Ishikawa (cell line): ENCODE results near the gene NOXA1.

Source experiments
- CEBPB ChIP-seq: IDR thresholded peaks from 2 replicates; pipeline ENCODE4 v1.6.1; 2012
- CREB1 ChIP-seq: IDR thresholded peaks from 2 replicates; pipeline ENCODE4 v1.6.1; 2012; ENCODE audit warnings: low read depth
- EGR1 ChIP-seq: IDR thresholded peaks from 2 replicates; pipeline ENCODE4 v1.6.1; 2012
- EP300 ChIP-seq: IDR thresholded peaks from 2 replicates; pipeline ENCODE4 v1.6.1; 2012; ENCODE audit warnings: borderline replicate concordance
- FOXM1 ChIP-seq: IDR thresholded peaks from 2 replicates; pipeline ENCODE4 v1.6.1; 2012; ENCODE audit warnings: low read depth, borderline replicate concordance
- NFIC ChIP-seq: IDR thresholded peaks from 2 replicates; pipeline ENCODE4 v1.6.1; 2012
- RAD21 ChIP-seq: IDR thresholded peaks from 2 replicates; pipeline ENCODE4 v1.6.1; 2012; ENCODE audit warnings: low read depth
- TAF1 ChIP-seq: IDR thresholded peaks from 2 replicates; pipeline ENCODE4 v1.6.1; 2012; ENCODE audit warnings: low read depth, mild to moderate bottlenecking
- TCF12 ChIP-seq: IDR thresholded peaks from 2 replicates; pipeline ENCODE4 v1.6.1; 2012; ENCODE audit warnings: low read depth
- TEAD4 ChIP-seq: IDR thresholded peaks from 2 replicates; pipeline ENCODE4 v1.6.1; 2012
- YY1 ChIP-seq: IDR thresholded peaks from 2 replicates; pipeline ENCODE4 v1.6.1; 2012; ENCODE audit warnings: low read depth
- ZBTB7A ChIP-seq: IDR thresholded peaks from 2 replicates; pipeline ENCODE4 v1.6.1; 2012; ENCODE audit warnings: low read depth
- TF ChIP-seq, protein P1 (sequence below): IDR thresholded peaks from 2 replicates; pipeline ENCODE4 v1.6.1; 2012
- TF ChIP-seq, protein P2 (sequence below): IDR thresholded peaks from 2 replicates; pipeline ENCODE4 v1.6.1; 2012
- TF ChIP-seq, protein P3 (sequence below): IDR thresholded peaks from 2 replicates; pipeline ENCODE4 v1.6.1; 2012; ENCODE audit warnings: low read depth, mild to moderate bottlenecking

The NOXA1 gene

DNA sequence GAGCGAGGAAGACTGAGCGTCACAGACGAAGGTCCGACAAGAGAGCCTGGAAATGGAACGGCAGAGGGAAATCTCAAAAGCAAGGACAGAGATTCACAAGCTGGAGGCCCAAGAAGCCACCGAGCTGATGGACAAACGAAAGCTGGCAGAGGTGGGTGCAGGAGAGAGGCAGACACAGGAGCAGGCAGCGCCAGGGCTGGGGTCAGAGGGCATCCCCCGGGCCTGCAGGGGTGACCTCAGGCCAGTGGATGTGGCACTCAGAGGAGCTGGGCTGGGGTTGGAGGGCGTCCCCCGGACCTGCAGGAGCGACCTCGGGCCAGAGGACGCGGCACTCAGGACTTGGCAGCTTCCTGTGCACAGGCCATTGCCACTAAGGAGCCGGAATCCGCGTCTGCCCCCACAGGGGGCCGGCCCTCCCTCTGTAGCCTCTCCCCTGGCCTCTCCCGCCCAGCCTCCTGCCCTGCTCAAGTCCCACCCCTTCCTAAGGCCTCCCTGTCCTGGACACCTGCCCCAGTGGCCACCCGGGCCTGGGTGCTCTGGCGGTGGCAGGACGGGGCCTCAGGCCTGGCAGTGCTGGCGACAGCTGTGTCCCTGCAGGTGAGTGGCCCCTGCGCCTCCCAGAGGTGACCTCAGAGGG lies 40.6 kb upstream of the NOXA1 start:
- no peak for TF ChIP-seq RAD21
- TF ChIP-seq, protein P1, sequence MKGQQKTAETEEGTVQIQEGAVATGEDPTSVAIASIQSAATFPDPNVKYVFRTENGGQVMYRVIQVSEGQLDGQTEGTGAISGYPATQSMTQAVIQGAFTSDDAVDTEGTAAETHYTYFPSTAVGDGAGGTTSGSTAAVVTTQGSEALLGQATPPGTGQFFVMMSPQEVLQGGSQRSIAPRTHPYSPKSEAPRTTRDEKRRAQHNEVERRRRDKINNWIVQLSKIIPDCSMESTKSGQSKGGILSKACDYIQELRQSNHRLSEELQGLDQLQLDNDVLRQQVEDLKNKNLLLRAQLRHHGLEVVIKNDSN = no peak
- TF ChIP-seq YY1 = no peak
- no peak for TF ChIP-seq CREB1
- TF ChIP-seq NFIC = no peak
- no peak for TF ChIP-seq TAF1
- TF ChIP-seq ZBTB7A = no peak
- TF ChIP-seq EP300 = no peak
- TF ChIP-seq EGR1 = no peak

DNA sequence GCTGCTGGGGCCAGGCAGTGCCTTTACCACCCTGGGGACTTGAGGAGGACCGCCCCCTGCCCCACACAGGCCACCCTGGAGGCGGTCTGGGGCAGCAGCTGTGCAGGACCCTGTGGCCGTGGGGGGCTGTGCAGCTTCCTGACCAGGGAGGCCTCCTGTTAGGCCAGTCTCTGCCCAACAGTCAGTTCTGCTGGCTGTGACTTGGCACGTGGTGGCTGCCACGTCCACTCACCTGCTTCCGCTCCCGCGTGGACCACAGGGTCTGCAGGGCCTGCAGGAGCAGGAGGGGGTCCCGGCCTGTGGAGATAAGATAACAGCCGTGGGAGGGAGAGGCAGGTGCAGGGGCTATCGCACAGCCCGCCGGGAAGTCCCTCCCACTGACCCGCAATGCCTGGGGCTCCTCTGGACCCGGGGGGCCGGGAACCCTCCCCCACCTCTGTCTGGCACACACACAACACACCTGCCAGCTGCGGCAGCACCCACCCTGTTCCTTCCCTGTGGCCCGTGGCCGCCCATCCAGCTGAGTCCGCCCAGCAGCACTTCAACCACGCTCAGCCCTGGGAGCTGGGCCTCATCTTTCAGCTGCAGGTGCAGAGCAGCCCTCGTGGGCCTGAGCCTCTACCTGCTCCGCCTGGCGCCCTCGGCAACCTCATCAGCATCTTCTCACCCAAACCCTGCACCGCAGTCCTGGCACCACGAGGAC lies 40.0 kb upstream of the NOXA1 start:
- no peak for TF ChIP-seq FOXM1

DNA sequence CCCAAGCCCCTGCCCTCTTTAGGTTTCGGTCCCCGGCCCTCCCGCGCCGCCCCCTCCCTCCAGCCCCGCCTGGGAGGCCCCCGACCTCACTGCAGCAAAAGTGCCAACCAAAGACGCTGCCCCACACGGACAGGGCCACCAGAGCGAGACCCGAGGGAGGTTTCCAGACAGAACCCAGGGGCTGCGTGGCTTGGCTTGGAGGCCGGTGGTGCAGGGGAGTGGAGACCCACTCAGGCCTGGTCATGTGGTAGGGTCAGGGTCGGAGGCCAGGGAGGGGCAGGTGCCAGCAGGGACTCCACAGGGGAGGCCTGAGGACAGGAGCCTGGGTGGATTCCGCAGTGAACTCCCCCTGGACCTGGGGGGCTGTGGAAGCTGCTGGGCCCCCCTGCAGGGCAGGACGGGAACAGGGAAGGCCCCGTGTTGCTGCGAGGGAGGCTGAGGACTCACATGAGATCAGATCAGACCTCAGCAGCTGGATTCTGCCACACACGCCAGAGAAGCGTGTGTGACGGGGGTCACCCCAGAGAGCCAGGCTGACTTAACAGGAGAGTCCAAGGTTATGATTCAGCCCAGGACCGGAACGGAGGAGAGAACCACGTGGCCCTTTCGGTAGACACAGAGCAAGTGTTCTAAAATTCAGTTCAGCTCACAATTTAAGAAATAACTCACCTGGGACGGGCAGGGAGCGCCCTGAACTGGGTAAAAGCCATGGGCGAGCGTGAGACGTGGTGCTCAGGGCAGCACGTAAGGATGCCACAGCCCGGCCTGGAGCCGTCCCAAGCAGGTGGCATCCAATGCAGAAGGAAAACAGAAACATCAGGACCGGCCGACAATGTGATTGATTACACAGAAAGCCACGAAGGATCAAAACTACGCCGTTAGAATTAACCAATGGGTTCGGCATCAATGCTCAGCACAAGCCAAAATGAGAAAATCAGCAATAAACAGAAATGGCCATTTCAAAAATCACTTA lies 39.1 kb upstream of the NOXA1 start:
- TF ChIP-seq ZBTB7A (no peak), TCF12 (no peak), RAD21 (no peak), EGR1 (no peak), NFIC (no peak), TEAD4 (no peak), CREB1 (no peak), EP300 (no peak), FOXM1 (no peak), TAF1 (no peak), YY1 (no peak)
- TF ChIP-seq, protein P2, sequence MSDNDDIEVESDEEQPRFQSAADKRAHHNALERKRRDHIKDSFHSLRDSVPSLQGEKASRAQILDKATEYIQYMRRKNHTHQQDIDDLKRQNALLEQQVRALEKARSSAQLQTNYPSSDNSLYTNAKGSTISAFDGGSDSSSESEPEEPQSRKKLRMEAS = no peak
- TF ChIP-seq, protein P1 = no peak

DNA sequence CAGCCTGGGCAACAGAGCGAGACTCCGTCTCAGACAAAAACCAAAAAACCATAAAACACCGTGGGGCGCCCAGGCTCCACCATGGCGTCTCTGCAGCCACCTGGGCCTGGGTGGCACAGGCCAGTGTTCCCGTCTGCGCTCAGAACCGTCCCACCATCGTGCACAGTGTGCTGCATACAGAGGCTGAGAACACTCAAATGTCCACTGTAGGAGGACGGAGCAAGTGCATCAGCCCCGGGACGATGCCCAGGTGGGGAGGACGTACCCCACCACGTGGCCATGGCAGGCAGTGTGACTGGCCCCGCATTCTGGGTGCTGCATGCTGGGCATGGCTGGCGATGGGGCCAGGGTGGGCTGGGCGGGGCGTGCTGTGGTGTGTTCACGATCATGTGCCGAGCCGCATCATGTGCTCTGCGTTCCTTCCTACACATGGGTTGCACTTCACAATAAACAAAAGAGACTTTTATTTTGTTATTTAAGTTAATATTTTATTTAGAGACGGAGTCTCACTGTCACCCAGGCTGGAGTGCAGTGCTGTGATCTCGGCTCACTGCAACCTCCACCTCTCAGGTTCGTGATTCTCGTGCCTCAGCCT lies 38.0 kb upstream of the NOXA1 start:
- no peak for TF ChIP-seq ZBTB7A
- no peak for TF ChIP-seq YY1
- no peak for TF ChIP-seq CEBPB
- no peak for TF ChIP-seq FOXM1
- TF ChIP-seq, protein P2 = no peak
- TF ChIP-seq TAF1 = no peak

DNA sequence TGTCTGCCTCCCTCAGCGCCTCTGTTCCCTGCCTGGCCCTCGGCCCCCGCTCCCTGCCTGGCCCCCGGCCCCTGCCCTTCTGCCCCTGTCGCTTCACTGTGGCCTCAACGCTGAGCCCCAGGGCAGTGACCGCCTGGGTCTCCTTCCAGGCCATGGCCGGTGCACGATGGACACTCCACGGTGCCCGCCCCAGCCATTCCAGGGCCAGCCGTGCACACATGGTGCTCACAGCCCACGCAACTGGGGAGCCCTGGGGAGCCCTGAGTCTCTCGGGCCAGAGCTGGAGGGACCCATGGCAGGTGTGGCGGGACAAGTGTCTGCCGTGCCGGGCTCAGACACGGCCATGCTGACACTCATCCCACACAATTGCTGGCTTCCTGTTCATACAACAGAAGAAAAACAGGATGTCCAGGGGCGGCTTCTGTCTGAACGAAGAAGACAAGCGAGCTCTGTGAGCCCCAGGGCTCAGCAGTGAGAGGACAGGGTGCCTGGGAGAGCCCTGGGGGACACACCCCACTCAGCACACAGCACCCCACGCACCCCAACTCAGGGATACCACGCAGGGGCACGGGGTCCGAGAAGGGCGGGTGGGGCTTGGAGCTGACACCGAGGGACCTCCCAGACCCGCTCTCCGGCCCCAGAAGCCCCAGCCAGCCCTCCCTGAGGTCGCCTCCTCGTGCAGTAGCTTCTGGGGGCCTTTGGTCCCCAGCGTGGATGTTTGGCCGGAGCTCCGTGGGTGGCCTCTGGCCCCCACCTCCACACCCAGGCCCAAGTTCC lies 35.9 kb upstream of the NOXA1 start:
- TF ChIP-seq EP300 = no peak
- no peak for TF ChIP-seq TAF1

DNA sequence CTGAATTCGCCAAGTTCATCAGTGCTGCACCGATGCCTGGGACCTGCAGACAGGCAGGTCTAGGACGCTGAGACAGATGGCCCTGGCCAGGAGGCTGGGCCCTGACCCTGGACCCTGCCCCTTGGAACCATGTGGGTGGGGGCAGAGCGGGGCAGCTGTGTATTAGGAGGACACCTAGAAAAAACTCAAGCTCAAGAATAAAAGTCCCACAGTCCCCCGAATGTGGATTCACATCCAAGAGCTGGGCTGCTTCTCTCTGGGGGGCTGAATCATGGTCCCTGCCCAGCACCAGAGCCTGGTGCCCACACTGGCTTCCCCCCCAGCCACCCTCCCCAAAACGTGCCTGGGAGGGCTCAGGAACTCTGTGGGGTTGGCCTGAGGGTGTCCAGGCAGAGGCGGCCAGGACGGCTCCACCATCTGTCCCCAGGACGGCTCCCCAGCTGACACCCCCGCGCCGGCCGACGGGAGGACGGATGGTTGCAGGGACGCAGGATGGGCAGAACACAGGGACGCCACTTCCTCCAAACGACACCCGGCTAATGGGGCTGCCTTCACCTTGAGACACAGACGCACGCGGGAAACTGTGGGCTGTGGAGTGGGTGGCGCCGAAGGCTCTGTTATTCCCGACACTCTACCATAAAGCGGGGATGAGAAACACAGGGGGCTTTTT lies 35.2 kb upstream of the NOXA1 start:
- TF ChIP-seq, protein P2 = no peak

DNA sequence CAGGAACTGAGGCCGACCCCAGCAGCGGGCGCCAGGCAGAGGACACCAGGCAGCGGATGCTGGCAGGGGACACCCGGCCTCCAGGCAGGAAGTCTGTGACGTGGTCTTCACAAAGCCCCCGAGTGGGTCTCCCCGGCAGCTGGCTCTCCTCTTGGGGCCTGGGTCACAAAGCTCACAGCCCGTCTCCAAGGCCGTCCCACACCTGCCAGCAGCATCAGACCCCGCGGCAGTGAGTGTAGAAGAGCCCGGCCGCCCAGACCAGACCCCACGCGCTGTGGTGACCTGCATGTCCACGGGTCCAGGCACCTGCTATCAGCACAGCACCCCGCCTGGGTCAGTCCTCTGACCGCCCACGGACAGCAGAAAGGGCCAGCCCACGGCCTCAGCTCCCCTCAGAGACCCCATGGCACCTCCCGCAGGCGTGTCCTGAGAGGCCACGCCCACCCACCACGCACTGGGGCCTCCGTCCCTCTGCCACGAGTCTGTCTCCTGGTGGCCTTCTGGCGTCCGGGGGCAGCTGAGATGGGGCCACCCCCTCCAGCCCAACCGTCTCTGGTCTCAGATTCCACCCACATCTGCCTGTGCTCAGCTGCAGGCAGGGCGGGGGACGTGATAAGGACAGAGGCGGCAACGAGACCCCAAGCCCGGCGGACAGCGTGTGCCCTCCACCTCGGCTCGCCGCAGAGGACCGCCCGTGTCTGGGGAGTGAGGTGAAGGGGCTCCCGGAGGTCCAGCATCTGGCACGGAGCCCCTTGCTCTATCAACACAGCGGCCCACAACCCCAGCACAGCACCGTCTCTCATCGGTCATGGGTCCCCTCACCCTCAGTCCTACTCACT lies 34.4 kb upstream of the NOXA1 start:
- TF ChIP-seq CEBPB (no peak), CREB1 (no peak), YY1 (no peak), TEAD4 (no peak), RAD21 (no peak), TAF1 (no peak)
- TF ChIP-seq, protein P3, sequence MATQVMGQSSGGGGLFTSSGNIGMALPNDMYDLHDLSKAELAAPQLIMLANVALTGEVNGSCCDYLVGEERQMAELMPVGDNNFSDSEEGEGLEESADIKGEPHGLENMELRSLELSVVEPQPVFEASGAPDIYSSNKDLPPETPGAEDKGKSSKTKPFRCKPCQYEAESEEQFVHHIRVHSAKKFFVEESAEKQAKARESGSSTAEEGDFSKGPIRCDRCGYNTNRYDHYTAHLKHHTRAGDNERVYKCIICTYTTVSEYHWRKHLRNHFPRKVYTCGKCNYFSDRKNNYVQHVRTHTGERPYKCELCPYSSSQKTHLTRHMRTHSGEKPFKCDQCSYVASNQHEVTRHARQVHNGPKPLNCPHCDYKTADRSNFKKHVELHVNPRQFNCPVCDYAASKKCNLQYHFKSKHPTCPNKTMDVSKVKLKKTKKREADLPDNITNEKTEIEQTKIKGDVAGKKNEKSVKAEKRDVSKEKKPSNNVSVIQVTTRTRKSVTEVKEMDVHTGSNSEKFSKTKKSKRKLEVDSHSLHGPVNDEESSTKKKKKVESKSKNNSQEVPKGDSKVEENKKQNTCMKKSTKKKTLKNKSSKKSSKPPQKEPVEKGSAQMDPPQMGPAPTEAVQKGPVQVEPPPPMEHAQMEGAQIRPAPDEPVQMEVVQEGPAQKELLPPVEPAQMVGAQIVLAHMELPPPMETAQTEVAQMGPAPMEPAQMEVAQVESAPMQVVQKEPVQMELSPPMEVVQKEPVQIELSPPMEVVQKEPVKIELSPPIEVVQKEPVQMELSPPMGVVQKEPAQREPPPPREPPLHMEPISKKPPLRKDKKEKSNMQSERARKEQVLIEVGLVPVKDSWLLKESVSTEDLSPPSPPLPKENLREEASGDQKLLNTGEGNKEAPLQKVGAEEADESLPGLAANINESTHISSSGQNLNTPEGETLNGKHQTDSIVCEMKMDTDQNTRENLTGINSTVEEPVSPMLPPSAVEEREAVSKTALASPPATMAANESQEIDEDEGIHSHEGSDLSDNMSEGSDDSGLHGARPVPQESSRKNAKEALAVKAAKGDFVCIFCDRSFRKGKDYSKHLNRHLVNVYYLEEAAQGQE = no peak
- TF ChIP-seq, protein P2 = no peak
